ENCODE measurements around the gene ALMS1. TPM values are rescaled to one million over a fixed set of nuclear protein-coding genes. Genes with fewer than 3 reads are reported as not detected.

ALMS1 gene
- total and polyA plus RNA-seq, 2 of the 8 experiments (the other 6 are each of a cell fraction or from before 2014, with no cell fraction given), result 21.8 to 45.6 TPM

GRCh38 chr2:73436019-73436418 is 50.4 kb downstream of the ALMS1 start:
- Histone ChIP-seq H4K5ac (ENCODE audit: insufficient read length, low read depth, low read length) (no peak overlapping the region), H3K23ac (ENCODE audit: insufficient read length) (no peak overlapping the region), H2BK120ac (replicated peaks; ENCODE audit: low read depth, low read length) (no peak overlapping the region), H2AFZ (ENCODE audit: low read length) (no peak overlapping the region), H3K18ac (ENCODE audit: extremely low read depth, low read length) (no peak overlapping the region), H3K79me2 (ENCODE audit: control insufficient read depth in 1 of 2, insufficient read depth in 2 of 2, low read length in 2 of 2) (no peaks in the 10 kb centered on the region), H2BK5ac (ENCODE audit: low read depth, low read length) (no peak overlapping the region), H3K4ac (replicated peaks; ENCODE audit: insufficient read length, low read depth, low read length) (no peak overlapping the region), H3K4me2 (ENCODE audit: insufficient read depth in 1 of 2, low read depth in 2 of 2, low read length in 2 of 2) (no peak overlapping the region), H3K4me1 (replicated peaks in 1 of 4; ENCODE audit: control insufficient read depth in 3 of 4, insufficient read depth in 4 of 4, low read length in 3 of 4) (no peaks in the 10 kb centered on the region), H3K27me3 (replicated peaks in 1 of 4; ENCODE audit: control insufficient read depth in 3 of 4, extremely low read depth in 1 of 4, insufficient read depth in 3 of 4, low read length in 3 of 4) (no peaks in the 10 kb centered on the region), H4K91ac (replicated peaks; ENCODE audit: insufficient read length, low read length) (no peak overlapping the region), H3K27ac (ENCODE audit: low read depth, low read length) (no peak overlapping the region), H3K9ac (replicated peaks in 1 of 4; ENCODE audit: extremely low read depth in 1 of 4, low read depth in 3 of 4, low read length in 3 of 4) (no peak overlapping the region), H3K9me3 (ENCODE audit: insufficient read depth in 2 of 2, low read depth in 1 of 2, low read length in 1 of 2) (no peaks in the 10 kb centered on the region), H3K56ac (replicated peaks; ENCODE audit: insufficient read length, low read depth, low read length) (no peak overlapping the region), H2AK5ac (ENCODE audit: low read depth, low read length) (no peak overlapping the region), H2BK15ac (ENCODE audit: low read length) (no peak overlapping the region), H2BK20ac (ENCODE audit: low read length) (no peak overlapping the region), H3K23me2 (ENCODE audit: low read depth, low read length) (no peaks in the 10 kb centered on the region), H3K36me3 (ENCODE audit: control insufficient read depth in 2 of 4, insufficient read depth in 4 of 4, low read length in 3 of 4) (peaks cover 2 to 26% (median 4%) of the 10 kb centered on the region in 4 experiments; a peak in 6 of 8 replicates), H3K14ac (ENCODE audit: insufficient read length) (no peak overlapping the region), H3K79me1 (ENCODE audit: low read depth, low read length) (no peaks in the 10 kb centered on the region), H2BK12ac (ENCODE audit: low read depth, low read length) (no peak overlapping the region), H4K8ac (ENCODE audit: extremely low read depth, insufficient read depth, low read length) (no peak overlapping the region), H4K20me1 (replicated peaks in 1 of 2; ENCODE audit: control insufficient read depth in 1 of 2, insufficient read depth in 2 of 2, low read length in 2 of 2) (no peaks in the 10 kb centered on the region), H3K4me3 (ENCODE audit: extremely low read depth in 1 of 4, insufficient read depth in 2 of 4, low read depth in 3 of 4, low read length in 4 of 4) (no peak overlapping the region)
- FAIRE-seq (no peak), DNase-seq (ENCODE audit: low read depth in 1 of 2, low spot score in 2 of 2) (no peak)
- ChIA-PET POLR2A (ENCODE audit: partially characterized antibody) (interaction anchor here (1.0 kb wide), 1 partner anchor 31 kb away, joined by 3 read pairs; no protein-coding TSS in a partner anchor), CTCF (ENCODE audit: partially characterized antibody) (no interaction called here)
- TF ChIP-seq JUN (IDR thresholded peaks at IDR 0.05; ENCODE audit: low read depth, low read length) (no peak), KDM5A (IDR thresholded peaks at IDR 0.05; ENCODE audit: low read length) (no peak), CTBP2 (IDR thresholded peaks at IDR 0.05; ENCODE audit: borderline replicate concordance, insufficient read depth, insufficient read length, low read length) (no peak), PHF8 (conservative IDR thresholded peaks at IDR 0.05; ENCODE audit: low read depth, low read length) (no peak), KDM4A (IDR thresholded peaks at IDR 0.05; ENCODE audit: low read depth, low read length, severe bottlenecking) (no peak), CTCF (IDR thresholded peaks at IDR 0.05; ENCODE audit: control extremely low read depth in 1 of 3, insufficient read depth in 1 of 3, low read depth in 1 of 3, low read length in 3 of 3) (no peak), CBX8 (IDR thresholded peaks at IDR 0.05; ENCODE audit: borderline replicate concordance, low read depth, low read length) (no peak), NRF1 (IDR thresholded peaks at IDR 0.05; ENCODE audit: low read depth, low read length) (no peak), CHD2 (IDR thresholded peaks at IDR 0.05; ENCODE audit: low read length) (no peak), CEBPB (IDR thresholded peaks at IDR 0.05; ENCODE audit: low read depth, low read length) (no peak), SP4 (IDR thresholded peaks at IDR 0.05; ENCODE audit: low read length) (no peak)
- WGBS, 2 experiments (ENCODE audit: extremely low coverage in 1 of 2, insufficient coverage in 1 of 2, insufficient read length in 1 of 2, insufficient replicate concordance in 2 of 2, low coverage in 1 of 2, low lambda C conversion rate in 2 of 2, missing lambda C conversion rate in 1 of 2), result 95% methylated on average over 1 of the region's 1 CpG; no CpG with 5 or more reads in 1 of the 2 experiments
